ENCODE measurements around the gene TRIL.

GRCh38 chr7:28986028-28986764 is 28.1 kb upstream of the TRIL start:
- TF ChIP-seq POLR2A (IDR thresholded peaks at IDR 0.05; ENCODE audit: low read depth, low read length): no peak
- TF ChIP-seq POLR2AphosphoS5 (IDR thresholded peaks at IDR 0.05; ENCODE audit: low read depth, low read length): no peak
